22Rv1 (cell line): ENCODE results near the gene CTNNB1.

Source experiments
- ZFX ChIP-seq: fragments of 450-650 bp; IDR thresholded peaks from 2 replicates; pipeline ENCODE4 v1.6.1; 2017; ENCODE audit warnings: antibody characterized with exemption, borderline replicate concordance
- TF ChIP-seq, protein P1 (sequence below): fragments of 450-650 bp; IDR thresholded peaks from 2 replicates; pipeline ENCODE4 v1.5.1; 2017; ENCODE audit warnings: mild to moderate bottlenecking

- TF ChIP-seq, protein P1, sequence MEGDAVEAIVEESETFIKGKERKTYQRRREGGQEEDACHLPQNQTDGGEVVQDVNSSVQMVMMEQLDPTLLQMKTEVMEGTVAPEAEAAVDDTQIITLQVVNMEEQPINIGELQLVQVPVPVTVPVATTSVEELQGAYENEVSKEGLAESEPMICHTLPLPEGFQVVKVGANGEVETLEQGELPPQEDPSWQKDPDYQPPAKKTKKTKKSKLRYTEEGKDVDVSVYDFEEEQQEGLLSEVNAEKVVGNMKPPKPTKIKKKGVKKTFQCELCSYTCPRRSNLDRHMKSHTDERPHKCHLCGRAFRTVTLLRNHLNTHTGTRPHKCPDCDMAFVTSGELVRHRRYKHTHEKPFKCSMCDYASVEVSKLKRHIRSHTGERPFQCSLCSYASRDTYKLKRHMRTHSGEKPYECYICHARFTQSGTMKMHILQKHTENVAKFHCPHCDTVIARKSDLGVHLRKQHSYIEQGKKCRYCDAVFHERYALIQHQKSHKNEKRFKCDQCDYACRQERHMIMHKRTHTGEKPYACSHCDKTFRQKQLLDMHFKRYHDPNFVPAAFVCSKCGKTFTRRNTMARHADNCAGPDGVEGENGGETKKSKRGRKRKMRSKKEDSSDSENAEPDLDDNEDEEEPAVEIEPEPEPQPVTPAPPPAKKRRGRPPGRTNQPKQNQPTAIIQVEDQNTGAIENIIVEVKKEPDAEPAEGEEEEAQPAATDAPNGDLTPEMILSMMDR, result no peak
- no peak for TF ChIP-seq ZFX
Observed at GRCh38 chr3:41202075-41202833, 2.9 kb downstream of the CTNNB1 start.
